Activated B cell treated with CpG ODN at 0.5 μM for 24 hours (primary cell): ENCODE measurements around the gene ANAPC5. TPM values are rescaled to one million over a fixed set of nuclear protein-coding genes. Genes with fewer than 3 reads are reported as not detected.

Experiments
- ATAC-seq: fragments of 200-7000 bp; cut with Tn5 transposase; one replicate; pipeline ENCODE4 v1.10.0; 2021; ENCODE audit warnings: low read depth, mild to moderate bottlenecking, moderate library complexity
- CTCF ChIA-PET: fragments of 350-600 bp; sonication (Branson Sonifier 250); formaldehyde crosslinking; loops from one replicate; lab custom pipeline; 2021; ENCODE audit warnings: antibody characterized with exemption; lab: Charles Lee
- POLR2A ChIA-PET: fragments of 350-600 bp; sonication (Branson Sonifier 250); formaldehyde crosslinking; loops from one replicate; lab custom pipeline; 2021; ENCODE audit warnings: antibody characterized with exemption; lab: Charles Lee
- DNase-seq: peaks from one replicate; pipeline ENCODE4 v3.0.0; 2022
- H3K27ac Mint-ChIP-seq: one replicate; pipeline ENCODE4 v1.8.0; 2020; ENCODE audit warnings: mixed read lengths
- H3K27me3 Mint-ChIP-seq: one replicate; pipeline ENCODE4 v1.8.0; 2021; ENCODE audit warnings: mixed read lengths
- H3K36me3 Mint-ChIP-seq: one replicate; pipeline ENCODE4 v1.8.0; 2021; ENCODE audit warnings: low read depth, mixed read lengths
- H3K4me1 Mint-ChIP-seq: one replicate; pipeline ENCODE4 v1.8.0; 2021; ENCODE audit warnings: mixed read lengths
- H3K4me3 Mint-ChIP-seq: one replicate; pipeline ENCODE4 v1.8.0; 2020; ENCODE audit warnings: mild to moderate bottlenecking, mixed read lengths
- H3K9me3 Mint-ChIP-seq: one replicate; pipeline ENCODE4 v1.8.0; 2020; ENCODE audit warnings: mixed read lengths
- intact Hi-C: fragments of 100-400 bp; cut with micrococcal nuclease; formaldehyde crosslinking; loops from one replicate; pipeline ENCODE4 v1.15.1; 2024
- total RNA-seq: library from RNA; stranded (reverse); gene quantifications from 2 replicates; pipeline ENCODE4 v1.2.3, GENCODE V29; 2022
- TF ChIP-seq, protein P1 (sequence below): fragments of 200-600 bp; IDR thresholded peaks from one replicate; pipeline ENCODE4 v1.8.0; 2022; ENCODE audit warnings: antibody characterized with exemption, mild to moderate bottlenecking

ANAPC5 gene
- total RNA-seq, 1 donor from 2014 or later = 143 TPM

DNA sequence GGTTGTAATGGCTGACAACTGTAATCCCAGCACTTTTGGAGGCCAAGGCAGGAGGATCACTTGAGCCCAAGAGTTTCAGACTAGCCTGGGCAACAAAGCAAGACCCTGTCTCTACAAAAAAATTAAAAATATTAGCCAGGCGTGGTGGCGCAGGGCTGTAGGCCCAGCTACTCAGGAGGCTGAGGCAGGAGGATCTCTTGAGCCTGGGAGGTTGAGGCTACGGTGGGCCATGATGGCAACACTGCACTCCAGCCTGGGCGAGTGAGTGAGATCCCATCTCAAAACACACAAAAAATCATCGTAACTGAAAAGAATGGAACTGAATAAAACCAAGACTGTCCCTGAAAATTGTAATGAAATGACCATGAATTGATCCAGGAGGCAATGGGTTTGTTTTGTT, 61.8 kb downstream of the ANAPC5 start:
- H3K4me1 Mint-ChIP-seq = peaks cover 26% of the 10 kb centered on the region
- TF ChIP-seq, protein P1, sequence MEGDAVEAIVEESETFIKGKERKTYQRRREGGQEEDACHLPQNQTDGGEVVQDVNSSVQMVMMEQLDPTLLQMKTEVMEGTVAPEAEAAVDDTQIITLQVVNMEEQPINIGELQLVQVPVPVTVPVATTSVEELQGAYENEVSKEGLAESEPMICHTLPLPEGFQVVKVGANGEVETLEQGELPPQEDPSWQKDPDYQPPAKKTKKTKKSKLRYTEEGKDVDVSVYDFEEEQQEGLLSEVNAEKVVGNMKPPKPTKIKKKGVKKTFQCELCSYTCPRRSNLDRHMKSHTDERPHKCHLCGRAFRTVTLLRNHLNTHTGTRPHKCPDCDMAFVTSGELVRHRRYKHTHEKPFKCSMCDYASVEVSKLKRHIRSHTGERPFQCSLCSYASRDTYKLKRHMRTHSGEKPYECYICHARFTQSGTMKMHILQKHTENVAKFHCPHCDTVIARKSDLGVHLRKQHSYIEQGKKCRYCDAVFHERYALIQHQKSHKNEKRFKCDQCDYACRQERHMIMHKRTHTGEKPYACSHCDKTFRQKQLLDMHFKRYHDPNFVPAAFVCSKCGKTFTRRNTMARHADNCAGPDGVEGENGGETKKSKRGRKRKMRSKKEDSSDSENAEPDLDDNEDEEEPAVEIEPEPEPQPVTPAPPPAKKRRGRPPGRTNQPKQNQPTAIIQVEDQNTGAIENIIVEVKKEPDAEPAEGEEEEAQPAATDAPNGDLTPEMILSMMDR = no peak
- H3K36me3 Mint-ChIP-seq = peaks cover 10% of the 10 kb centered on the region
- no peaks in the 10 kb centered on the region for H3K9me3 Mint-ChIP-seq
- ATAC-seq = no peak
- no peaks in the 10 kb centered on the region for H3K27me3 Mint-ChIP-seq
- intact Hi-C loops = no loop called here
- H3K4me3 Mint-ChIP-seq = no peak overlapping the region
- H3K27ac Mint-ChIP-seq = no peak overlapping the region
- POLR2A ChIA-PET = interaction anchor here (0.7 kb wide), 1 partner anchor 233 kb away, joined by 4 read pairs; no protein-coding TSS in a partner anchor
- DNase-seq = no peak
- CTCF ChIA-PET = no interaction called here

DNA sequence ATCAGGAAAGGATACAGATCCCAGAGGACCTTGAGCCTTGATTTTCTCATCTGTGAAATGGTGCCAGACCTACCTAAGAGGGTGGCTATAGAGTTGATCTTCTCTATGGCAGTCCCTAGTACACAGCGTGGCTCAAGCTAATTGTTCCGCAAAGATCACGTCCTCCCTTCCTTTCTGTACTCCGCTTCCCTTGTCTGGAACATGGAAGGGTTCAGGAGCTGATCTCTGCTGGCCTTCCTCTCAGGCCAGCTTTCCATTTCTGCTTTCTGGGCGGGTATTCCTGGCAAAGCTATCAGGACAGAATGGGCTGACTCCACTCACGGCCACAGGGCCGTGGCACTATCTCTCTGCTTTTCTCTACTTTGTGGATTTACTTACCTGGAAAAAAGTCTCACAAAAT, 62.2 kb downstream of the ANAPC5 start:
- intact Hi-C loops = no loop called here
- H3K36me3 Mint-ChIP-seq = peaks cover 10% of the 10 kb centered on the region
- no peaks in the 10 kb centered on the region for H3K27me3 Mint-ChIP-seq
- DNase-seq (no peak), ATAC-seq (no peak)
- ChIA-PET POLR2A (no interaction called here), CTCF (no interaction called here)
- peaks cover 22% of the 10 kb centered on the region for H3K4me1 Mint-ChIP-seq
- H3K9me3 Mint-ChIP-seq = no peaks in the 10 kb centered on the region
- TF ChIP-seq, protein P1 = no peak
- no peak overlapping the region for H3K27ac Mint-ChIP-seq
- no peak overlapping the region for H3K4me3 Mint-ChIP-seq

DNA sequence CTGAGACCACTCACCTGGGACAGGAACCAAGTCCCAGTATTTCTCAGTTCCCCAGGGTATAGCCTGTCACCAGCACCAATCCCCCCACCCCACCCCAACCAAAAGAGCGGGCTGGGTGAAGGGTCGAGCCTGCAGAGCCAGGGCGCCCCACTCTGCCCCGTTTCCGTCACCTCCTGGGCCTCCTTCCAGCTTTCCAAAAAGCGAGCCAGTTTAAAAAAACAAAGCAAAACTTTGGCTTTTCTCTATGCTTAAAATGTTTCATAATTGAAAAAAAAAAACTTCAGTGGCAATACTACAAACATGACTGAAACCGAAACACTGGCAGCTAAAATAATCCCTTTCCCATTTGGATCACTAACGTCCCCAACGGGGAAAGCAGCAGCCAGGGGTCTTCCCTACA, 63.2 kb downstream of the ANAPC5 start:
- H3K4me3 Mint-ChIP-seq = no peak overlapping the region
- ChIA-PET CTCF (no interaction called here), POLR2A (interaction anchor here (0.6 kb wide), 1 partner anchor 101 kb away, joined by 6 read pairs; no protein-coding TSS in a partner anchor)
- H3K27ac Mint-ChIP-seq = peak overlapping the region; percentile 18
- peaks cover 22% of the 10 kb centered on the region for H3K4me1 Mint-ChIP-seq
- TF ChIP-seq, protein P1 = no peak
- intact Hi-C loops = no loop called here
- no peak for DNase-seq
- H3K9me3 Mint-ChIP-seq = no peaks in the 10 kb centered on the region
- no peak for ATAC-seq
- H3K36me3 Mint-ChIP-seq = peaks cover 10% of the 10 kb centered on the region
- H3K27me3 Mint-ChIP-seq = no peaks in the 10 kb centered on the region

DNA sequence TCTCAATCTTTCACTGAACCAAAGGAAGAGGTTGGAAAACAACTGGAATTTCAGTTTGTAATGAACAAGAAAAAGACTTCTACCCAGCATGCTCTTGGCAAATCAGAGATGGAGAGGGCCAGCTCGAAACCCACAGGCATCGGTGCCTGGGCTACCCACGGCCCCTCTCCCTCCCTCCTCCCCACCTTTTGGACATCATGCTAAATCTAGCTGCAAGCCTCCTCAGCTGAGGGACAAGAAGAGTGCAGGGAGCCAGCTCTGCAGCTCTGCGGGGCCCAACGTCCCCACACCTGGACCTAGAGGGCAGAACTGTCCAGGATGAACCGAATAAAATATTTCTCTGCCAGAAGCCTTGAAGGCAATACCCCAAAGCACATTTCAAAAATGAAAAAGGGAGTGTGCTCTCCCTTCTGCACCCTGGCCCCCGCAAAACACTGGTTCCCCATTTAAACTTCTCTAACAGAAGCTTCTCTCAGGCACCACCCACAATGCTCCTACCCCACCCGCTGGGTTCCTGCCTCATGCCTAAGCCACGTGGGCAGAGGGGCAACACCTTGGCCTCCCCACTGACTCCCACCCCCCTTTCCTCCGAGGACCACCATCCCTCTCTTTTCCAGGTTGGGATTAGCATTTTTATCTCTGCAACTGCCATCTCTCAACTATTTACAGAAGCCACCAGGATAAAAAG, 63.9 kb downstream of the ANAPC5 start:
- H3K4me3 Mint-ChIP-seq = no peak overlapping the region
- POLR2A ChIA-PET = interaction anchor here (0.6 to 0.9 kb wide), 3 partner anchors 94 to 398 kb away, joined by 4 to 9 read pairs (median 6); no protein-coding TSS in a partner anchor
- no peak for DNase-seq
- peak; percentile 56 for ATAC-seq
- peaks cover 22% of the 10 kb centered on the region for H3K4me1 Mint-ChIP-seq
- TF ChIP-seq, protein P1 = no peak
- H3K36me3 Mint-ChIP-seq = peaks cover 12% of the 10 kb centered on the region
- CTCF ChIA-PET = no interaction called here
- H3K27ac Mint-ChIP-seq = peak overlapping the region; percentile 30
- intact Hi-C loops = no loop called here
- no peaks in the 10 kb centered on the region for H3K27me3 Mint-ChIP-seq
- H3K9me3 Mint-ChIP-seq = no peaks in the 10 kb centered on the region

DNA sequence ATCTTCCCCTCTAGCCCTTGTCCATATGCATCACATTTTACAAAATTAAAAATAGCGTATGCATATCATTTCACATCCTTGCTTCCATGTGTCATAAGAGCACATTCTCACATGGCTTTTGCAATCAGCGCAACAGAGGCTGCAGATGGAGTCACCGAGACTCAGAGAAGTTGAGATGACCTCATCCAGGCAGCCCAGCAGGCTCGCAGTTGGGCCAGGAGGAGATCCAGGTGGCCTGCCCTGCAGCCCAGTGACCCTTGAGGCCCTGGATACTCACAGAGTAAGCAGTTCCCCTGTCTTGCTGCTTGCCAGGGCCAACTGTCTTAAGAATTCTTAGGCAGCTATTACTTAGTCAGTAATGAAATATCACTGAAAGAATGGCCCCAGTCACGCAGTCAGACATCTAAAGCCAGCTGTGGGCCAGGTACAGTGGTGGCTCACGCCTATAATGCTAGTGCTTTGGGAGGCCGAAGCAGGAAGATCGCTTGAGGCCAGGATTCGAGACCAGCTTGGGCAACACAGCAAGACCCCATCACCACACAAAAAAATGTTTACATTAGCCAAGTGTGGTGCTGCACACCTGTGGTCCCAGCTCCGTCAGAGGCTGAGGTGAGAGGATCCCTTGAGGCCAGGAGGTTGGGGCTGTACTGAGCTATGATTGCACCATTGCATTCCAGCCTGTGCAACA, 64.8 kb downstream of the ANAPC5 start:
- Mint-ChIP-seq H3K9me3 (no peaks in the 10 kb centered on the region), H3K36me3 (peaks cover 14% of the 10 kb centered on the region), H3K27me3 (no peaks in the 10 kb centered on the region), H3K4me1 (peaks cover 21% of the 10 kb centered on the region), H3K4me3 (no peak overlapping the region), H3K27ac (no peak overlapping the region)
- TF ChIP-seq, protein P1 = no peak
- ChIA-PET CTCF (no interaction called here), POLR2A (interaction anchor here (0.9 kb wide), 1 partner anchor 399 kb away, joined by 9 read pairs; no protein-coding TSS in a partner anchor)
- intact Hi-C loops = no loop called here
- DNase-seq (no peak), ATAC-seq (no peak)
